SH-SY5Y (cell line): ENCODE data around the gene KCNJ8.

Experiments used
- GATA2 ChIP-seq: IDR thresholded peaks from 2 replicates; pipeline ENCODE4 v1.6.1; 2011; ENCODE audit warnings: mild to moderate bottlenecking, low read depth, low read length
- GATA3 ChIP-seq: IDR thresholded peaks from 2 replicates; pipeline ENCODE4 v1.6.1; 2011; ENCODE audit warnings: low read depth, mild to moderate bottlenecking, low read length, moderate library complexity

The KCNJ8 gene

DNA sequence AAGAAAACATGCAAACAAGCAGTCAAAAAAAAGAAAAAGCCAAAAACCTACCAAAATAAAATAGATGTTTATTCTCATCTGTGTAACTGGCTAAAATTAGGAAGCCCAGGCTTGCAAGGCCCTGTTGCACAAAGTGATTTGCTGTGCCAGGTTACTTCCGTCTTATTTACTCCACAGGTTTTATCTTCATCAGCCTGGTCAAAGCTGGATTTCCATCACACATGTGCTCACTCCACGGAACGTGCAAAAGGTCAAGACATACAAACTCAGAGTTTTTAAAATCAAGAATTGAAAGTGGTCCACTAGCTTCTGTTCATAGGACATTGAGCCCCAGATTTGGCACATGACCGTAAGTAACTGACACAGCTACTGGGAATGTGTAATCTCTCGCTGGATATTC, 14.8 kb downstream of the KCNJ8 start:
- no peak for TF ChIP-seq GATA3
- no peak for TF ChIP-seq GATA2

DNA sequence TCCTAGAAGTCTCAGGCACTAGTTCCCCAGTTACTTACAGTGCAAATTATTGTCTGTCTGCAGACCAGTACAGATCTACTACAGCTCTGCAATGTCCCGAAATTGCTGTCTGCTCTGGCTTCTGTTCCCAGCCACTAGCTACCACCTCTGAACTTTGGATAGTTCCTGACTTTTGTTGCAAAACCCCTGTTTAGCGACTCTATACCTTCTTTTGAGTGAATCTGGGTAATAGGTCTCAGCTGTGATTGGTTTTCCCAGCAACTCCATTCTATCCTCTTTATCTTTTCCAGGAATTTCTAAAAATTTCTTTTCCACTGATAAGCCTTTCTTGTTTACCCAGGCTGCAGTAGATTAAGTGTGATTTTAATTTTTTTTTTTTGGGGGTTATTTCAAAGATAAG, 16.8 kb downstream of the KCNJ8 start:
- TF ChIP-seq GATA3 (no peak), GATA2 (no peak)

DNA sequence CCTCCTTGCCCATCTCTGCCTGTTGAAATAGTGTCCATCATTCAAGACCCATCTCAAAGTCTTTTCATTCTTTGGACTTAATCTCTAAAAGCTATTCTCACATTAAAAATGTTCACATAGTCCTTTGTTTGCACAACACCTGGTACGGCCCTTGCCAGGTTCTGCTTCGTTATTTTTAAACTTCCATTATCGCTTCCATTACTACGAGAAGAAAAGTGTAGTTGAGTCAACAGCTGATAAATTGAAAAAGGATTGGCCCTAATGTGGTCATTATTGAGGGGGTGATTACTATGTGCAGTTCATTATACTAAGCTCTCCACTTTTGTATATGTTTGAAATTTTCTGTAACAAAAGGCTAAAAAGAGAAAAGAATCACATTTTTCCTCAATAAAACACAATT, 17.8 kb downstream of the KCNJ8 start:
- TF ChIP-seq GATA3 (no peak), GATA2 (no peak)

DNA sequence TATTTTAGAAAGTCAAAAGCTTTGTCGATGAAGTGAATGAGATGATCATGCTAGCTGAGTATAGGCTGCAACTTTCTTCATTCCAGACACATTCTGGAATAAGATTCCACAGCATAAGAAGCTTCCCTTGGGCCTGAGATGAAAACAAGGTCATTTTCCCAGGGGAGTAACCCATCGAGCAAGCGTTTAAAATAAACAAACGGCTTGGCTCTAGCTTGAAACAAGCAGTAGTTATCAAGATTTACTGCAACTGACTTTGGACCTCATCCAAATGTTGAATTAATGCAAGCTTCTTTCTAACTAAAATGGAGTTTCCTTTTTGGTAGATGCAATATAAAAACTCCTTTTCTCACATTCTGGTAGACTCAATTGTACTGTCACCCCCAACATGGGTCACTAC, 23.0 kb downstream of the KCNJ8 start:
- TF ChIP-seq GATA2 (no peak; the same call in 1 of the 2 replicates), GATA3 (no peak)

DNA sequence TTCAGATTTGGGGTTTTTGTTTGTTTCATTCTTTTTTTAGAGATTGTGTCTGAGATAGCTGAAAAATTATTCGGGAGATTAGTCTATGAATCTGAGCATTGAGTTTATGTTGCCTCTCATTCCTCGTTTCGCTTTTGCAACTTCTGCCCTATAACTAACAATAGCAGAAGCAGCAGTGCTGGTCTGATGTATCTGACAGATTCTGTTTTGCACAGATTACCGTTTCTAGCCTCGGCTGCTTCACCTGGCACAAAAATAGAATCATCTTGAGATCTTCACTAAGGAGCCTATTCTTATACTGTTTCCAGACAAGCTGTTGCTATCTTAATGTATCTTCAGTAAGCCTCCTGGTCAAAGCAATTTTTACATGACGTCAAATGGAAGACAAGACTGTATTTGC, 29.2 kb downstream of the KCNJ8 start:
- TF ChIP-seq GATA3 (no peak), GATA2 (no peak)

DNA sequence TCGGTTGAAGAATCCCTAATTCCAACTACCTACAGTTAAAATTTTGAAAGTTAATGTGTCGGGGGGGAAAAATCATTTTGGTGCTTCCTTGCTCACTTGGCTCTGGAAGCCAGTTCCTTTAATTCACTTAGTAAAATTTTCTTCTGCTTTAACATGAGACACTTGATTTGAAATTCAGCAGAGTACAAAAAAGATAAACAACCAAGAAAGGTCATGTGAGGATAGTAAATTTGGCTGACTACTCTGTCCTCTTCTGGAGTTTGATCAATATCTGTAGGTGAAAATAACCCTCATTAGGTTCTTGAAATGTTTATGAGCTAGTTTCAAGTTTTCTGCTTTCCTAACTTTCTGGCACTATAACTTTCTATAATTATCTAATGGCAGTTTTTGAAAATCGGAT, 43.4 kb downstream of the KCNJ8 start:
- TF ChIP-seq GATA2 (no peak), GATA3 (no peak)

DNA sequence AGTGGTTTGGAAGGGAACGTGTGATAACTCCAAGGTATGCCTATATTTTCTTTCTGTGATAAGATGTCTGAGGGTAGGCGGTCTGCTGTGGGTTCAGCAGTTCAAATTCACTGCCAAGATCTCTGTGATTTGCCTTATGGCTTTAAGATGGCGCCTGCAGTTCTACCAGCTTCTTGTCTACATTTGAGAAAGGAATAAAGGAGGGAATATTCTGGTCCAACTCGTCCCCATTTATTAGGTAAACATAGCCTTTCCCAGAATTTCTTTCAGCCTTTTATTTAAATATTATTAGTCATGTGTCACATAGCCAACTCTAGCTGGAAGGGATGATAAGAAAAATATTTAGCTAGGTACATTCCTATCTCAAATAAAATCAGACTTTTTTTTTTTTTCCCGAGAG, 48.8 kb downstream of the KCNJ8 start:
- no peak for TF ChIP-seq GATA3
- TF ChIP-seq GATA2, result no peak

DNA sequence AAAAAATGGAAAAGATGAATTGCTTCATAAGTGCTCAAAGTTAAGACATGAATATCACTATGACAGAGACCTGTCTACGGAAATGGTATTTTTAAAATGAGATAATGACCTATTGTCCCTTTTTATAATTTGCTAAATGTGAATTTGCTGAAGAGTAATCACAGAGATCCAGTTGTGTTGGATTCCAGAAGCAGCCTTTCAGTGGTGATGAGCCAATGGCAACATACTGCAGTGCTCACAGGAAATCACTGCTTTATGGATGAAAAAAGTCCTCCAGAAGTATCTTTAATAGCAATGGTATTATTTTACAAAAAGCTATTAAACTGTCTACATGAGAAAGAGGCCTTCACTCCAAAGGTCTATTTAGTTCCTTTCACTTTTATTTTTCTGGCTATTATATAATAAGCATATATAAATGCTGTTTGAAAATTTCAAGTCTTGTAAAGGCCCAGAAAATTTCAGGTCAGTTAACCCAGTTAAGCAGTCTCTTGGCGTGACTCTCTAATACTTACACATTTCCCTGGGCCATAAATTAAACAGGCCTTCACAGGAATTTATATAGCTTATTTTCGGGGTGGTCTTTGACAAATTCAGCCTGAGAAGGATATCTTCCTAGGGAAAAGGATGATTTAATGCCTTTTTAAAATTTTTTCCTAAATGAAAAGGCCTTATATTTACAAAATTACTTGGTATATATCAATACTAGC, 55.4 kb downstream of the KCNJ8 start:
- no peak for TF ChIP-seq GATA2
- TF ChIP-seq GATA3, result no peak

DNA sequence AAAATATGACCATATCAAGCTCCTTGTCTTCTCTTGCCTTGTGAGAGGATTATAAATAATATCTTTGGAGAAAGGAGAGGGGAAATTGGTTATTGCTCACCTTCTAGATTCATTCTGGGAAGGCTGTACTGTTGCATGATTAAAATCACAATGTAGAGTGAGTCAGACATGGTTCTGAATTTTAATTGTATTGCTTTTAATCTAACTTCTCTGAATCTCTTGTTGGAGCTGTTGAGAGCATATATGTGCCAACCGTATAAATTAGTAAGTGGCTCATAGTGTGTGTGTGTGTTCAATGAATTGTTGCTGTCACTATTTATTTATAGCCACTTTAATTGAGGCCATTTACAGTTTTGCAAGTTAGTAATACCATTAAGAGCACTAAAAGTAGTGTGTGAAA, 56.1 kb downstream of the KCNJ8 start:
- no peak for TF ChIP-seq GATA3
- TF ChIP-seq GATA2, result no peak

DNA sequence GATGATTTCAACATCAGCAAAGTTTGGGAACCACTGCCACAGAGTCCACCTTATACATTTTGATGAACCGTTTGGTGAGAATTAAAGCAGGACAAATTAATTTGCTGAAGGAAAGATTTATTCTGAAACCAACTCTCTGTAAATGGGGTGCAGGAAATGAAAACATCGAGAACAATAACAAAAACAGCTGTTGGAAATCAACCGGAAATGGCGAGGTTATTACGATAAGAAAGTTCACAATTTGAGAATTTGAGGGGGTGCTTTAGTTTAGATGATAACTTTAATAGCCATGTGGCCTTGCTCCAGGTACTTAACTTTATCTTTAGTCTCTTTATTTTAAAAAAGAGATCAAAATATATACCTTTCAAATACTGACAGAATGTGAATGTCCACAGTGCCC, 56.7 kb downstream of the KCNJ8 start:
- no peak for TF ChIP-seq GATA3
- TF ChIP-seq GATA2, result no peak

DNA sequence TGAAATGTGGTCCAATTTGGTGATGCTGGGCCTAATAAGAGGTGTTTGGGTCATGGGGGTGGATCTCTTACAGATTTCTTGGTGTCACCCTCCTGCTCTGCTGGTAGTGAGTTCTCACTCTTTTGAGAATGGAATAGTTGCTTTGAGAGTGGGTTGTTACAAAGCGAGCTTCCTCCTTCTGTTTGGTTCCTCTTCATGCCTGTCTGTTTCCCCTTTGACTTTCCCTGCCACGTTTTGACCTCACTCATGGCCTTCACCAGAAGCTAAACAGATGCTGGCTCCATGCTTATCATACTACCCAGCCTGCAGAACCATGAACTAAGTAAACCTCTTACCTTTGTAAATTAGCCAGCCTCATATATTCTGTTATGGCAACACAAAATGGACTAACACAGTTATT, 59.1 kb downstream of the KCNJ8 start:
- no peak for TF ChIP-seq GATA2
- TF ChIP-seq GATA3, result no peak
